ENCODE measurements around the gene MIAT.
"Not testable (repeated sequence)": the region's sequence is repeated elsewhere in the genome, so short reads cannot be mapped to it uniquely, and the experiment has no call there.

The MIAT gene

DNA sequence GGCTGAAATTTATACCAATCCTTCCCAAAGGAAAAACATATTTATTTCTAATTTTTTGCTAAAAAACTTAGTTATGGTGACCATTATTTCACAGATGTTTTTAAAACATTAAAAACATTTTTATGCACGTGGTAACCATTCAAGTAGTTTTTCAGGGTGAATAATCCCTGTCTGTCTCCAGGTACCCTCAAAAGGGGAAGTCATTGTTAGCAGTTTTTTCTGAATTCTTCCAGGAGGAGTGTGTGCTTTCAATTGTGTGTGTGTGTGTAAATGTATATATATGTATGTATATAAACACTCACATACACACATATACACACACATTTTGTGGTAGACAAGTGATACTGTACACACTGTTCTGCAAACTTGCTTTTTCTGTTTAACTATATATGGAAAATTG, 43.9 kb downstream of the MIAT start:
- DNase-seq = no peak

DNA sequence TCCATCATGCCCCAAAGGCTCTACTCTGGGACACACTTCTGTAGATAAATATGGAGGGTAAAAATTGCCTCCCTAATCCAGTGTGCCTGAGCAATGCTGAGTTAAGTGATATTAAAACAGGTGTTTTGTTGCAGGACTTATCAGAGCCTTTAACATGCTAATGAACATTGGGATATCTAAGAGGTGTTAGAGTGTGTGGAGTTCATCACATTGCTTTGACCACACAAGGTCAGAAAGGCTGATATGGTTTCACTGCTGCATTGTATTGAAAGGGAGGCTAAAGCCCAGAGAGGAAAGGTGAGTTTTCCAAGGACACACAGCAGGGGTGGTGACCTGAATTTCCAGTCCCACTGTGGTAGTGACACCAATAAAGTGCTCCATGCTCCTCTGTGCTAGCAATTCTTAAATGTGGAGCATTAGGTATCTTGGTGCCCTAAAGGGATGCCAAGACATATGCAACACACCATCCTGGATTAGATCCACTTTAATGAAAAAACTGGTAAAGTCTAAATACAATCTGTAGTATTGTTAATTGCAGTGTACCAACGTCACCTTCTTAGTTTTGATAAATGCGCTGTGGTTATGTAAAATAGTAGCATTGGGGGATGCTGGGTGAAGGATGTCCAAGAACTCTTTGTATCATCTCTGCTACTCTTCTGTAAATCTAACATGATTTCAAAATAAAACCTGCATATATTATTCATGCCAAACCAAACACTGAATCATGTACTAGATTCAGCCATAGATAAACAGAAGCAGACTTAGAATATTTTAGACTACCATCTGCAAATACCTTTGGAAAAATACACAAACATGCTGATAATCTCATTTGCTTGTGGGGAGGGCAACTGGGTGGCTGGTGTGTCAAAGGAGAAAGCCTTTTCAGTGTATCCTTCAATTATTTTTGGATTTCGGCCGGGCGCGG, 45.8 kb downstream of the MIAT start:
- no peak for DNase-seq

DNA sequence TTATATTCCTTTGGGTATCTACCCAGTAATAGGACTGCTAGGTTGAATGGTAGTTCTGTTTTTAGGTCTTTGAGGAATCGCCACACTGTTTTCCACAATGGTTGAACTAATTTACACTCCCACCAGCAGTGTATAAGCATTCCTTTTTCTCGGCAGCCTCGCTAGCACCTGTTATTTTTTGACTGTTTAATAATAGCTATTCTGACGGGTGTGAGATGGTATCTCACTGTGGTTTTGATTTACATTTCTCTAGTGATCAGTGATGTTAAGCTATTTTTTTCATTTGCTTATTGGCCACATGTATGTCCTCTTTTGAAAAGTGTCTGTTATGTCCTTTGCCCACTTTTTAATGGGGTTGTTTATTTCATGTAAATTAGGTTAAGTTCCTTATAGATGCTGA, 48.0 kb downstream of the MIAT start:
- DNase-seq = not testable (repeated sequence)

DNA sequence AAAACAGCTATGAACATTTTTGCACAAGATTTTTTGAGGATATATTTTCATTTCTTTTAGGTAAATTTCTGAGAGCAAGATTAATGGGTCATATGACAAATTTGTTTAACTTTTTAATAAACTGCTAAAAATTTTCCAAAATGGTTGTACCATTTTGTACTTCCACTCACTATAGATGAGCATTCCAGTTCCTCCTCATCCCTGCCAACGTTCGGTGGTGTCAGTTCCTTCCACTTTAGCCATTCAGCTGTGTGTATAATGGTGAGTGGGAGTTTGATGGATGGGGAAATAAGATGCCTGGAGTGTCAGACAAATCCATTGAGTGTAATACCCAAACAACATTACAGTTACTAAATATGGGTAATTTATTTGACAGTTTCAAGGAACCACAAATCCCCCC, 49.7 kb downstream of the MIAT start:
- DNase-seq = no peak

DNA sequence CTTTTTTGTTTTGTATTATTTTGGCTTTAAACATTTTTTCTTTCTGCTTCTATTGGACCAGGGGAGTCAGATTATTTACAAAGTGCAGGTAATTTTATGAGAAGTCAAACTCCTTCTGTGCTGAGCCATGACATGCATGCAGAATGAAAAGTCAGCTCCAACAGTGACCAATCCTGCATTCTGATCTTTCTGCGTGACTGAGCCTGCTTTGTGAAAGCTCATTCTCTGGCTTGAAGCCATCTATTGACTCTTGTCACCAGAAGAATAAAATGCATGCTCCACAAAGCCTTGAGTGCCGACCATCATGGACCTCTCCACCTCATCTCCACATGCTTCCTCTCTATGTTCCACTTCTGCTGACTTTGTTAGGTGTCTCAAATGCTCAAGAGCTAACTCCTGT, 50.2 kb downstream of the MIAT start:
- DNase-seq = no peak

DNA sequence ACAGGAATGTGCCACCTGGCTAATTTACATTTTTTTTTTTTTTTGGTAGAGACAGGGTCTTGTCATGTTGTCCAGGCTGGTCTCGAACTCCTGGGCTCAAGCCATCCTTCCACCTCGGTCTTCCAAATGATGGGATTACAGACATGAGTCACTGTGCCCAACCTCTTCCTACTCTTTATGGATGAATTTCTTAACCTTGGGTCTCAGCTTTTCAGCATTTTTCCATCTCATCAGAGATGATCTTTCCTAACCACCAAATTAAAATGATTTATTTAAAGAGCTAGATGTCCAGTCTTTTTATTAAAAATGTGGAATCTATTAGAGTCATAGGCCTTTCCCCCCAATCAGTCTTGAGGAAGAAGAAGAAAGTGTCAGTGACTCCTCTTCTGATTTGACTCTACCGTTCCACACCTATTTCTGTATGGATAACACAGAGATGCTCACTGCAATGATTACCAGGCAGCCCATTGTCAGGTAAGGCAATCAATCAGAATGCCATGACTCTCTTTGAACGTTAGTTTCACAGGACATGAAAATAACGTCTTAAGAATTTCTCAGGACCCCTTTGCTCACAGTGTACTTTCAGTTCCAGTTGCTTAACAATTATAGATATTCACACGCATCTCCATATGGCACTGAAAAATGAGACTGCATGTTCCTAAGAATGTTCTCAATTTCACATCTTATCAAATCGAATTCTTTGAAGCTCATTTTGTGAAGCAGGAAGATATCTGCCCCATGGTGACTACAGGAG, 51.0 kb downstream of the MIAT start:
- no peak for DNase-seq

DNA sequence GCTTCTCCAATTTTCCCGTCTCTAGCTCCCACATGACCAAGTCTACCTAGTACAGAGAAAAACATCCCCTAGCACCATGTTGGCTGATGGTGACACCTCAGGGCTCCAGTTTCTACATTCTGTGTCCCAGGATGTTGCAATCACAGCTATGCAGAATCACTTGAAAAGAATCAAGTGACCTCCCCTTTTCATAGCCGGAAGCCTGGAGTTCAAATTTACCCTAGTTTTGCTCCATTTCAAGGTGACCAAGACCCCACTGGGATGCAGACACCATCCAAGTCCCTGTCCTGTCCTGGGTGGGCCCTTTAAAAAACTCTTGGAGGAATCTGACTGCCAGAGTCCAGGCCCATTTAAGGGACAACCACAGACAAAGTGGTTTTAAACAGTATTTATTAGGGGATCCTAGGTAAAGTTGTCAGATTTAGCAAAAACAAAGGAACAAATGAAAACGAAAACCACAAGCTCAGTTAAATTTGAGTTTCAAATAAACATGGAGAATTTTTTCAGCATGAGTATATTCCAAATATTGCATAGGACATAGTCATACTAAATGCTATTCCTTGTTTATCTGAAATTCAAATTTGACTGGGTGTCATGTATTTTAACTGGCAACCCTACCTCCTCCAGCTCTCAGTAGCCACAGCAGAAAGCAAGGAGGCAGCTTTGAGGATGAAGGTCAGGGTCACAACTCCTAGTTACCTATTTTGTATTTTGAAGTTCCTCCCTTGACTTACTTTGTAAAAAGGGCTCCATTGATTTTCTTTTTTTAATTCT, 52.4 kb downstream of the MIAT start:
- no peak for DNase-seq

DNA sequence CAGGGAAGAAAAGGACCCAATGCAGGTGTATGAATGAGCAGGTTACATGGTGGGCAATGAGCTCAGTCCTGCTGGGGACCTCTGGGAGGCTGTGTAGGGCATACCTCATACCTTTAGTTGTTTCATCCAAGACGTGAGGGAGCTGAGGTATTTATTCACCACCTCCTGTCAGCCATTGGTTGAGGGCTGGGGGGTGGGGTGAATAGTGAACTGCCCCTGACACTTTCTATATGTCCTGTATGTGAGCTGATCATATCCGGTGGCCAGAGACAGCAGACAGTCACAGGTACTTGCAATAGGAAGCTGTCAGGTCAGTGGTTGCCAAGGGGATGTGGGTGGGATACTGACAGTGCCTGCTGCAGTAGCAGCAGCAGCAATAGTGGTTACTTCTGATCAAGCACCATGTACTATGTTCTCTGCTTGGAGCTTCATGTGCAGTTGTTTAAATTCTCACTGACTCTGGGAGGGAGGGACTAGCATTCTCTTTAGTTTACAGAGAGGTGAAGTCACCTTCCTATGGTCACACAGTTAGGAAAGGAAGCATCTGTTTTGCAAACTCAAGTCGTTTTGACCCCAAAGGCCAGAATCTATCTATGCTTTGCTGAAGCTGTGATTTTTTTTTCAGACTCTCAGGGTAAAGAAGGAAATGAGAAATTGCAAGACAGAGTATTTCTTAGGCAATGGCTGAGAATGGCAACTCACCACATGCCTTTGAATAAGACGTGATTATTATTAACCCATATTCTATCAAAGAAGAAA, 54.0 kb downstream of the MIAT start:
- DNase-seq = no peak

DNA sequence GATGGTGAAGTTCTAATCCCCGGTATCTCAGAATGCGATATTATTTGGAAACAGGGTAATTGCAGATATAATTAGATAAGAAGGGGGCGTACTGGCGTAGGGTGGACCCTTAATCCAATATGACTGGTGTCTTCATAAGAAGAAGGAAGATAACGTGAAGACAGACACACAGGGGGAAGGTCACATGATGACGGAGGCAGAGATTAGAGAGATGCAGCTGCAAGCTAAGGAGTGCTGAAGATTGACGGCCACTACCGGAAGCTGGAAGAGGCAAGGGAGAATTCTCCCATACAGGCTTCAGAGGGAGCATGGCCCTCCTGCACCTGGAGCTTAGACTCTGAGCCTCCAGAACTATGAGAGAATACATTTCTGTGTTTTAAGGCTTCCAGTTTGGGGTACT, 54.8 kb downstream of the MIAT start:
- DNase-seq = no peak

DNA sequence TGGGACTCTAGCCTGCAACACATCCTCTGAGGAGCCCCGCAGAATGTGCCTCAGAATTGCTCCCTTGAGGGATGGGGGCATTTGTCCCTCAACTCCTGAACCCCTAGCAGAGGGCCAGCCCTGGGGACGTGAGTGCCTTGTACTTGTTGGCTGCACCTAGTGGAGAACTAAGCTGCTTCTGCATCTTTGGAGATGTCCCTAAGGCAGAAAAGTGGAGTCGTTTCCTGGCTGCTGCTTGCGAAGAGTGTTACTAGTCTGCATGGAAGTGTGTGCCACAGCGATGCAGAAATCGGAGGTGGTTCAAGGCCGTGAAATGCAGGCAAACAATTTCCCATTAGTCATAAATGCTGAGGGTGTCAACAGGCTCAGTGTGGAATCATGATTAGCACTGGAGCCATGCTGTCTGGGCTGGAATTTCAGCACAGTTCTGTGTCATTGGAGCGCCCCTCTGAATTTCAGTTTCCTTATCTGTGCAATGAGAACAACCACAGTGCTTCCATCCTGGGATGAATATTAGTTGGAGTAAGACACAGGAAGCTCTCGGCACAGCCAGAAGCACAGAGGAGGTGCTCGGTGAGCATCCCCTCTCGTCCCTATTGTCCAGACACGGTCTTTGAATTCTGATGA, 56.5 kb downstream of the MIAT start:
- DNase-seq = no peak

DNA sequence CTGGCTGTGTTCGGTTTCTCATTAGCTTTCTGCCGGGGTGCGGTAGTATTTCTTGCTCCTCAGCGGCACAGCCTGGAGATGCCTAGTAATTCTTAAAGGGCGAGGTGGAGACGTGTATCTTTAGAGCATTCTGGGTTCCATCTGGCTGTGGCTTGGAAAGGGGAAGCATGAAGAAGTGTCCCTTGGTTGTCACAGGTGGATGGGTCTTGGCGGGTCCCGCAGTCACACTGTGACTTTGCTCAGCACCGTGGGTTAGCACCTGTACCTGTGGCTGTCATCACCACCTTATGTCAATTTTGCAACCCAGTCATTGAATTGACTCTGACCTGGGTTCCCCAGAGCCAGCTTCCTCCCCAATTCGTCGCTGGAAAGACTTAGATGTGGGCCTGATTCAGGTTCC, 57.6 kb downstream of the MIAT start:
- DNase-seq = no peak

DNA sequence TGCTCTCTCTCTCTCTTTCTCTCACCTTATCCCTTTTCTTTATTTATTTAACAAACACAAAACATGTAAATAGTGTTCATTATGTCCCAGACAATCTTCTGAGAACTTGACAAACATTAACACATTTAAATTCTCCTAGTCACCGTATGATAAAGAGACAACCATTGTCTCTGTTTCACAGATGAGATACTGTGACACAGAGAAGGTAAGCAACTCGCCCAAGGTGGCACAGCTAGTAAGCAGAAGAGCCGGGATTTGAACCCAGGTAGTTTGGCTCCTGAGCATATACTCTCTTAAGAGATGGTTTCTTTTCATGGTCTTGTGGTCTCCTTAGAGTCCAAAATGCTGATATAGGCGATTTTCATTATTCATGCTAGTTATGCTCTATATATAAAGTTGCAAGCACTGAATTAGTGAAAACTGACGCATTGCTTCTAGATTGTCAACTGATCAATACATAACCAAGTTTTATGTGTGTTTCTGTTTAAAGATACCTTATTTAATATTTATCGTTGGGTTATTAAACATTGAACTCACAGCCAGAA, 58.1 kb downstream of the MIAT start:
- no peak for DNase-seq

DNA sequence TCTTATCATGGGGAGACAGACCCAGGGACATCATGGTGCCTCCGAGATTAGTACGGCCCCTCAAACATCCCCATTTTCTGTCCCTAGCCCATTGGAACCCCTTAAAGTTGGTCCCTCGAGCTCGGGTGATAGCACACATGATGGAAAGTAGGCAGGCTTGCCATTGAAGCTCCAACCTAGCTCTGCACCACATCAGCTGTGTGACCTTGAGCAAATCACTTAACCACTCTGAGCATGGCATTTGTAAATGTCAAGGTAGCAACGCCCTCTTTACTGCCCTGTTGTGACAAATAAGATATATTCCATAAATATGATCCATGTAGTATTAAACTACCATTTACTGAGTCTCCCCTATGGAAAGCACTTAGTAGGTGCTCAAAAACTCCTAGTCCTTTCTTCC, 61.1 kb downstream of the MIAT start:
- no peak for DNase-seq

DNA sequence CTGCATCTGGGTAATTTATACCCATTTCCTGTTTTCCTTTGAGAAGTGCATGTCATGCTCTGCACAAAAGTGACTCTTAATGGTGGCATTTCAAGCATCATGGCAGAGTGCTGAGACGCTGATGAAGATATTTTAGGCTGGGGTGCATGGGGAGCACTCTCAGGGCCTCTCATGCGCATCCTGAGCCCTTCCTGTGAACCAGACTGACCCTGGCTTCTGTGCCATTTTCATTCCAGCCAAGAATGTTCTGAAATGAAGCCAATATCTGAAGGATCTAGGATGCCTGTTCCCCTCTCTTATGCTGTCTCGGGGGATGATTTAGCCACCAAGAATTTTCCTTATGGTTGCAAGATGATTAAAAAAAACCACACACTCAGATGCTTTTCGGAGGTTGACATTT, 61.5 kb downstream of the MIAT start:
- DNase-seq = no peak

DNA sequence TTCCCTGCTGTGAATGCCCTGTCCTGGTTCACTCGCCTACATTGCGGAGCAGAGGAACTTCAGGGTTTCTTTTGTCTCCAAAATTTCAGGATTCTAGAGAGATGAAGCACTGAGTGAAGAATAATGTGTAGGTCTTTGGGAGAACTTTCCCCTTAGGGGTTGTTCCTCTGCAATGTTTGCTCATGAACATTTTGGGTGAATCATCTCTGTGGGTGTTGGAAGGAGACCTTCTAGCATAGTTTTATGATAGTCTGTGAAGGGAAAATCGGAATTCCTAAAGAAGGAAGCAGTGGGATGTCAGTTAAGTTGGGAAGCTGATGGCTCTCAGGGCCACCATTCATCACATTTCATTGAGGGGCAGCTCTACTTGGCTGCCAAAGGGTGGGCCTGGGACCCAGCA, 64.8 kb downstream of the MIAT start:
- no peak for DNase-seq

DNA sequence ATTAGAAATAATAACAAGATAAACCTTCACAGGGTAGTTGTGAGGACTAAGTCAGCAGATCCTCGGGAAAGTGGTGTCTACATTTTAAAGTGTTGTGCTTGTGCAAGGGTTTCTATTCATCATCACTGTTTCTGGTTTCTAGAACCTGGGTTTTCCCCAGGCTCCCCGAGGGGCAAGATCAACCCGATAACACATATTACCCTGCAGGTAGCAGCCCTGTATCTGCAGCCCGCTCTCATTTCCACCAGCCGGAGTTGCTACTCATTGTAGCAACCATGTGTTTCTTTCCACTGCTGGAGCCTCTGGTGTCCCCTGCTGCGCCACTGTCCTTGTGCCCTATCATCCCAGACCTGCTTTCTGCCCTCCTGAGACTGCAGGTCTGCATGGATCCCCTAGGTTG, 67.0 kb downstream of the MIAT start:
- no peak for DNase-seq

DNA sequence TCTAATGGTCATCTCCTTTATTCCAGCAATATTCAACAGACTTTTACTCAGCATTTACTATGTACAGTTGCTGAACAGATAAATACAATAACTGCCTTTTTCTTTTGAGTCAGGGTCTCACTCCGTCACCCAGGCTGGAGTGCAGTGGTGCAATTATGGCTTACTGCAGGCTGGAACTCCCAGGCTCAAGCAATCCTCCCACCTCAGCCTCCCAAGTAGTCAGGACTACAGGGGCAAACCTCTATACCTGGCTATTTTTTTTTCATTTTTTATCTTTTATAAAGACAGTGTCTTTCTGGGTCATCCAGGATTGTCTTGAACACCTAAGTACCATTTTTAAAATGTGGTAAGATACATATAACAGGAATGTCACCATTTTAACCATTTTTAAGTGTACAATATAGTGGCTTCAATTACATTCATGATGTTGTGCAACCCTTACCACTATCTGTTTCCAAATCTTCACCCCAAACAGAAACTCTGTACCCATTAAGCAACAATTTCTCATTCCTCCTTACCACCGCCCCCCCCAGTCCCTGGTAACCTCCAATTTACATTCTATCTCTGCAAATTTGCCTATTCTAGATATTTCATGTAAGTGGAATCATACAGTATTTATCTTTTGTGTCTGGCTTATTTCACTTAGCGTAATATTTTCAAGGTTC, 67.8 kb downstream of the MIAT start:
- DNase-seq = no peak

Measured in stimulated activated CD4-positive, alpha-beta T cell treated with anti-CD3 and anti-CD28 coated beads, Interleukin-15, amount 100 ng/mL, for 24 hours (primary cell).